Mesenchymal stem cell (in vitro differentiated cells and primary cell): ENCODE results near the gene LDB3.
A peak's percentile ranks its signal among the peaks of the same experiment; 100 is the strongest.

Experiments used
- DNase-seq: peaks from one replicate; pipeline ENCODE4 v3.0.0-alpha.2; 2013
- H2AFZ ChIP-seq: one replicate; pipeline ENCODE4 v1.6.1; 2013; ENCODE audit warnings: low read depth, mild to moderate bottlenecking, control low read depth, inconsistent platforms, low read length, moderate library complexity
- H2AK5ac ChIP-seq: 2 replicates; pipeline ENCODE4 v1.6.1; 2013; ENCODE audit warnings: low read length, moderate library complexity, mild to moderate bottlenecking, inconsistent platforms; ENCODE audit not compliant: severe bottlenecking
- H2BK120ac ChIP-seq: one replicate; pipeline ENCODE4 v1.6.1; 2013; ENCODE audit warnings: low read depth, mild to moderate bottlenecking, inconsistent platforms, low read length, moderate library complexity
- H2BK12ac ChIP-seq, 2 experiments: one replicate each; pipeline ENCODE4 v1.6.1; 2013; ENCODE audit warnings: inconsistent platforms in 2 of 2, low read length in 2 of 2, mild to moderate bottlenecking in 2 of 2, moderate library complexity in 2 of 2, control low read depth in 1 of 2
- H2BK15ac ChIP-seq: one replicate; pipeline ENCODE4 v1.6.1; 2013; ENCODE audit warnings: mild to moderate bottlenecking, low read depth, inconsistent platforms; ENCODE audit not compliant: poor library complexity, severe bottlenecking
- H2BK5ac ChIP-seq: 2 replicates; pipeline ENCODE4 v1.6.1; 2013; ENCODE audit warnings: low read depth, mild to moderate bottlenecking, low read length, control low read depth, inconsistent platforms; ENCODE audit not compliant: poor library complexity, severe bottlenecking
- H3K14ac ChIP-seq, 2 experiments: one replicate each; pipeline ENCODE4 v1.6.1; 2013; ENCODE audit warnings: inconsistent platforms in 2 of 2, low read length in 2 of 2, control low read depth in 1 of 2, mild to moderate bottlenecking in 1 of 2, moderate library complexity in 1 of 2
- H3K18ac ChIP-seq, 2 experiments: one replicate each; pipeline ENCODE4 v1.6.1; 2013; ENCODE audit warnings: inconsistent platforms in 2 of 2, low read length in 2 of 2, control low read depth in 1 of 2, low read depth in 1 of 2, mild to moderate bottlenecking in 1 of 2
- H3K23ac ChIP-seq, 2 experiments: one replicate each; pipeline ENCODE4 v1.6.1; 2013; ENCODE audit warnings: inconsistent platforms in 2 of 2, low read length in 2 of 2, mild to moderate bottlenecking in 2 of 2, moderate library complexity in 2 of 2, control low read depth in 1 of 2
- H3K27ac ChIP-seq: 2 replicates; pipeline ENCODE4 v1.5.1; 2013; ENCODE audit warnings: mild to moderate bottlenecking, moderate library complexity, low read length, control low read depth, inconsistent platforms; ENCODE audit not compliant: poor library complexity, severe bottlenecking
- H3K27me3 ChIP-seq, 2 experiments: 2 replicates each; pipeline versions ENCODE4 v1.6.1 to v1.7.0; 2013; ENCODE audit warnings: low read length in 2 of 2, mild to moderate bottlenecking in 2 of 2, moderate library complexity in 2 of 2, control low read depth in 1 of 2, inconsistent platforms in 1 of 2; ENCODE audit not compliant: control insufficient read depth in 1 of 2, insufficient read depth in 1 of 2
- H3K36me3 ChIP-seq, 2 experiments: 2 replicates each; pipeline versions ENCODE4 v1.6.1 to v1.7.0; 2013; ENCODE audit warnings: low read length in 2 of 2, control low read depth in 1 of 2, inconsistent platforms in 1 of 2, low read depth in 1 of 2, mild to moderate bottlenecking in 1 of 2; ENCODE audit not compliant: insufficient read depth in 2 of 2, control insufficient read depth in 1 of 2
- H3K4ac ChIP-seq, 2 experiments: one replicate each; pipeline ENCODE4 v1.6.1; 2013; ENCODE audit warnings: inconsistent platforms in 2 of 2, low read length in 2 of 2, mild to moderate bottlenecking in 2 of 2, moderate library complexity in 2 of 2, control low read depth in 1 of 2, low read depth in 1 of 2
- H3K4me1 ChIP-seq: 2 replicates; pipeline ENCODE4 v1.6.1; 2013; ENCODE audit warnings: low read depth, low read length, control low read depth; ENCODE audit not compliant: control insufficient read depth, insufficient read depth
- H3K4me2 ChIP-seq: 2 replicates; pipeline ENCODE4 v1.6.1; 2013; ENCODE audit warnings: low read length, mild to moderate bottlenecking, inconsistent platforms; ENCODE audit not compliant: poor library complexity, severe bottlenecking
- H3K4me3 ChIP-seq, 2 experiments: 2 replicates each; pipeline versions ENCODE4 v1.5.1 to v1.7.0; 2013; ENCODE audit warnings: low read length in 2 of 2, mild to moderate bottlenecking in 2 of 2, control low read depth in 1 of 2, low read depth in 1 of 2; ENCODE audit not compliant: insufficient read depth in 1 of 2
- H3K79me1 ChIP-seq: replicated peaks from 2 replicates; pipeline ENCODE4 v1.6.1; 2013; ENCODE audit warnings: mild to moderate bottlenecking, control low read depth, low read length, inconsistent platforms; ENCODE audit not compliant: poor library complexity, severe bottlenecking
- H3K9ac ChIP-seq: 2 replicates; pipeline ENCODE4 v1.7.0; 2013; ENCODE audit warnings: mild to moderate bottlenecking, low read length, moderate library complexity
- H3K9me3 ChIP-seq: 2 replicates; pipeline ENCODE4 v1.7.0; 2013; ENCODE audit warnings: mild to moderate bottlenecking, low read length; ENCODE audit not compliant: control insufficient read depth
- H4K8ac ChIP-seq: one replicate; pipeline ENCODE4 v1.6.1; 2013; ENCODE audit warnings: inconsistent platforms, mild to moderate bottlenecking, low read length, moderate library complexity
- H4K91ac ChIP-seq: one replicate; pipeline ENCODE4 v1.6.1; 2013; ENCODE audit warnings: mild to moderate bottlenecking, low read length, inconsistent platforms
- WGBS: methylation state at CpG from one replicate; pipeline ENCODE4 v1.1.7; 2013; ENCODE audit warnings: mixed read lengths; 5-methylcytosine and 5-hydroxymethylcytosine counted together

LDB3 gene

GRCh38 chr10:86755740-86756510 lies 87.6 kb downstream of the LDB3 start:
- peak overlapping the region; percentile 99 for H3K9ac ChIP-seq
- peak overlapping the region; percentile 87 for H2BK15ac ChIP-seq
- peak overlapping the region in 1 of 2 experiments; percentile 21 for H2BK12ac ChIP-seq
- H3K9me3 ChIP-seq = no peaks in the 10 kb centered on the region
- H4K8ac ChIP-seq = peak overlapping the region; percentile 83
- H2BK5ac ChIP-seq = peak overlapping the region; percentile 85
- no peaks in the 10 kb centered on the region for H3K27me3 ChIP-seq
- no peaks in the 10 kb centered on the region for H3K36me3 ChIP-seq
- H3K4me1 ChIP-seq = peaks cover 11% of the 10 kb centered on the region
- H3K14ac ChIP-seq = peak overlapping the region in 1 of 2 experiments; percentile 94
- H3K18ac ChIP-seq = peak overlapping the region; percentile 95 to 97
- peak overlapping the region; percentile 90 to 95 for H3K4ac ChIP-seq
- H2BK120ac ChIP-seq = peak overlapping the region; percentile 99
- under 1% methylated on average over 51 of the region's 89 CpGs for WGBS
- H3K79me1 ChIP-seq = peaks cover 15% of the 10 kb centered on the region
- H3K27ac ChIP-seq = peak overlapping the region; percentile 77
- peak overlapping the region; percentile 67 for H3K4me2 ChIP-seq
- peak; percentile 91 for DNase-seq
- H2AFZ ChIP-seq = peak overlapping the region; percentile 67
- peak overlapping the region; percentile 86 for H4K91ac ChIP-seq
- H3K23ac ChIP-seq = peak overlapping the region in 1 of 2 experiments; percentile 34
- H2AK5ac ChIP-seq = no peak overlapping the region
- H3K4me3 ChIP-seq = peak overlapping the region; percentile 83 to 88

DNA sequence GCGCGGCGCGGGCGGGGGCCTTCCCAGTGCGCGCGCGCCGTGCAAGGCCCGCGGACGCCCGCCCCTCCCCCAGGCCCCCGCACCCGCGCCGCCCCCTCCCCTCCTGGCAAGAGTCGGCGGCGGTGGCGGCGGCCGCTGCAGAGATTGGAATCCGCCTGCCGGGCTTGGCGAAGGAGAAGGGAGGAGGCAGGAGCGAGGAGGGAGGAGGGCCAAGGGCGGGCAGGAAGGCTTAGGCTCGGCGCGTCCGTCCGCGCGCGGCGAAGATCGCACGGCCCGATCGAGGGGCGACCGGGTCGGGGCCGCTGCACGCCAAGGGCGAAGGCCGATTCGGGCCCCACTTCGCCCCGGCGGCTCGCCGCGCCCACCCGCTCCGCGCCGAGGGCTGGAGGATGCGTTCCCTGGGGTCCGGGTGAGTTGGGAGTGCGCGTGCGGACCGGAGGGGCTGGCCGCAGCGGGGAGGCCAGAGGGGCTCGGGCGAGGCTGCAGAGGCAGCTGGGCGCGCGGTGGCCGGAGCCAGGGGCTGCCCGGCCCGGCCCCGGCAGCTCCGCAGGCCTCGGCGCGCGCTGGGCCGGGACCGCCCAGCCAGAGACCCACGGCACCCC lies 88.3 kb downstream of the LDB3 start, which contains the start of gene BMPR1A:
TSS of gene BMPR1A (plus strand) at position 109 of the 602 bp plus-strand sequence. CDS start 119,400 bp downstream, outside the sequence.
- Histone ChIP-seq H3K4ac (peak within 1 kb of the TSS; percentile 90 to 97), H2AFZ (peak within 1 kb of the TSS; percentile 87), H2BK5ac (peak within 1 kb of the TSS; percentile 85), H3K27ac (peak within 1 kb of the TSS; percentile 77), H3K4me1 (peaks cover 9% of the 10 kb centered on the region), H3K14ac (peak within 1 kb of the TSS; percentile 77 to 97), H3K23ac (peak within 1 kb of the TSS in 1 of 2 experiments; percentile 99), H3K18ac (peak within 1 kb of the TSS; percentile 97 to 100), H3K27me3 (no peaks in the 10 kb centered on the region), H3K4me3 (peak within 1 kb of the TSS; percentile 92 to 95), H3K4me2 (peak within 1 kb of the TSS; percentile 67), H2BK15ac (peak within 1 kb of the TSS; percentile 87), H2AK5ac (no peak within 1 kb of the TSS), H3K9me3 (no peaks in the 10 kb centered on the region), H4K91ac (peak within 1 kb of the TSS; percentile 92), H2BK12ac (peak within 1 kb of the TSS; percentile 59 to 91), H3K79me1 (peaks cover 16% of the 10 kb centered on the region), H4K8ac (peak within 1 kb of the TSS; percentile 83), H3K9ac (peak within 1 kb of the TSS; percentile 99), H2BK120ac (peak within 1 kb of the TSS; percentile 99), H3K36me3 (no peaks in the 10 kb centered on the region)
- under 1% methylated on average over 33 of the region's 85 CpGs for WGBS
- DNase-seq = no peak

- Histone ChIP-seq H3K79me1 (peaks cover 15% of the 10 kb centered on the region), H2BK15ac (peak overlapping the region; percentile 55), H3K27me3 (no peaks in the 10 kb centered on the region), H3K23ac (peak overlapping the region in 1 of 2 experiments; percentile 99), H3K4me3 (peak overlapping the region; percentile 92 to 95), H3K9me3 (no peaks in the 10 kb centered on the region), H2BK12ac (peak overlapping the region in 1 of 2 experiments; percentile 59), H4K8ac (peak overlapping the region; percentile 45), H2AFZ (peak overlapping the region; percentile 87), H3K27ac (peak overlapping the region; percentile 64), H2BK120ac (peak overlapping the region; percentile 90), H3K4ac (peak overlapping the region; percentile 88 to 97), H3K14ac (peak overlapping the region; percentile 77 to 97), H2BK5ac (no peak overlapping the region), H3K4me2 (peak overlapping the region; percentile 22), H3K9ac (peak overlapping the region; percentile 95), H2AK5ac (no peak overlapping the region), H4K91ac (peak overlapping the region; percentile 92), H3K18ac (peak overlapping the region; percentile 96 to 100), H3K4me1 (peaks cover 7% of the 10 kb centered on the region), H3K36me3 (no peaks in the 10 kb centered on the region)
- peak; percentile 84 for DNase-seq
- under 1% methylated on average over 44 of the region's 47 CpGs for whole genome bisulfite sequencing
Measured at GRCh38 chr10:86757113-86757972, 89.0 kb downstream of the LDB3 start.
